Heart left ventricle (tissue), 16 donors: ENCODE results near the gene TCF4. TPM values are rescaled to one million over a fixed set of nuclear protein-coding genes. Genes with fewer than 3 reads are reported as not detected.
A peak's percentile ranks its signal among the peaks of the same experiment; 100 is the strongest.

ENCODE experiments used
- ATAC-seq, 4 donors: fragments of 200-7000 bp; cut with Tn5 transposase; one replicate each; pipeline ENCODE4 v1.9.1; 2020 to 2022; ENCODE audit warnings: moderate library complexity in 4 of 4, mild to moderate bottlenecking in 3 of 4, moderate number of reproducible peaks in 1 of 4
- DNase-seq, 5 donors: peaks; one replicate each; pipeline ENCODE4 v3.0.0-alpha.2; 2020
- H3K27ac ChIP-seq, 12 donors: fragments of 200-600 bp; sonication (generic) in 4 of 12; one replicate each; pipeline versions ENCODE4 v1.5.0 to v1.8.0; 2016 to 2022; ENCODE audit warnings: mild to moderate bottlenecking in 2 of 12
- H3K27me3 ChIP-seq, 9 donors: fragments of 200-600 bp; sonication (generic) in 2 of 9; one replicate each; pipeline versions ENCODE4 v1.5.1 to v1.8.0; 2016 to 2022; ENCODE audit warnings: mild to moderate bottlenecking in 3 of 9
- H3K36me3 ChIP-seq, 9 donors: fragments of 200-600 bp; sonication (generic) in 2 of 9; one replicate each; pipeline versions ENCODE4 v1.5.0 to v1.8.0; 2018 to 2022; ENCODE audit warnings: mild to moderate bottlenecking in 2 of 9
- H3K4me1 ChIP-seq, 12 donors: fragments of 200-600 bp; sonication (generic) in 4 of 12; one replicate each; pipeline versions ENCODE4 v1.5.0 to v1.8.0; 2016 to 2022; ENCODE audit warnings: mild to moderate bottlenecking in 3 of 12
- H3K4me3 ChIP-seq, 12 donors: fragments of 200-600 bp; sonication (generic) in 4 of 12; one replicate each; pipeline versions ENCODE4 v1.5.0 to v1.8.0; 2017 to 2022; ENCODE audit warnings: mild to moderate bottlenecking in 9 of 12, moderate library complexity in 4 of 12
- H3K9me3 ChIP-seq, 12 donors: fragments of 200-600 bp; sonication (generic) in 4 of 12; one replicate each; pipeline versions ENCODE4 v1.5.0 to v1.8.0; 2016 to 2022; ENCODE audit warnings: mild to moderate bottlenecking in 1 of 12
- POLR2A ChIP-seq, 2 donors: fragments of 450-650 bp; IDR thresholded peaks; one replicate each; pipeline ENCODE4 v1.6.1; 2017; ENCODE audit warnings: antibody characterized with exemption in 2 of 2, mild to moderate bottlenecking in 2 of 2, moderate library complexity in 2 of 2
- WGBS, 4 donors: extraction: QIAGEN DNeasy Blood & Tissue Kit in 2 of 4; methylation state at CpG; one replicate each; pipeline versions ENCODE4 v1.1.5 to v1.1.7; 2013 to 2018; 5-methylcytosine and 5-hydroxymethylcytosine counted together
- intact Hi-C, 10 donors: fragments of 100-400 bp; cut with DNase I; formaldehyde crosslinking; loops; one replicate each; pipeline versions ENCODE4 v1.11.1 to v1.14.2; 2022
- polyA plus RNA-seq, 2 donors: library from polyadenylated mRNA; stranded (reverse); fragments of 200-250 nt; gene quantifications; one replicate each; pipeline ENCODE4 v1.2.3, GENCODE V29; 2013
- total RNA-seq, 9 donors: library from RNA; depleted of rRNA in 2 of 9; stranded (reverse); fragments of >200 nt in 2 of 9; fragmentation: NEBNext Ultra II Directional in 3 of 9; extraction: Animal tissue kit (Norgen Biotek cat#: 25700) in 3 of 9; gene quantifications; one replicate each; pipeline versions ENCODE4 v1.1.0 to v1.2.4, GENCODE V29; 2016 to 2023
- TF ChIP-seq, protein P1 (sequence below), 12 donors: fragments of 200-600 bp; sonication (generic) in 4 of 12; IDR thresholded peaks; one replicate each; pipeline versions ENCODE4 v1.5.0 to v1.8.0; 2018 to 2022; ENCODE audit warnings: antibody characterized with exemption in 12 of 12, mild to moderate bottlenecking in 5 of 12
- donor health status: ischemic (EF 13 %, LVEDD 7.1; RV severe dilation, severe dysfunction).
- donor health status: healthy with polysubstance abuse.
- donor health status: DM: no; HTN: yes; CAD: no.
- donor health status: DM: no; HTN: no; CAD: no.
- donor health status: ischemic (EF 25% LVEDD 6.9; RV normal size, moderate dysfunction).
- donor health status: ischemic (EF 25% LVEDD 5.7; RV mildly dilated, moderate dysfunction).
- donor health status: healthy.
- donor health status: DM: yes; HTN: yes; CAD: no.
- donor health status: ischemic (EF 35%, LVEDD 5.7; RV mildly dilated, moderate dysfunction).
- donor health status: nonischemic (EF 11% LVEDD 7.7; RV severe dilation, severe dysfunction).
- donor health status: DM: yes; HTN: yes; CAD: no.
- donor health status: PGD.
- donor health status: ischemic (EF 29% LVEDD 5.4; RV normal size, mild dysfunction).
- donor health status: nonischemic (EF 23%, LVEDD 6.1; RV moderate dilation, normal function).

The TCF4 gene
- total and polyA plus RNA-seq, 11 donors: 12.8 to 119 (median 71.5) TPM

DNA sequence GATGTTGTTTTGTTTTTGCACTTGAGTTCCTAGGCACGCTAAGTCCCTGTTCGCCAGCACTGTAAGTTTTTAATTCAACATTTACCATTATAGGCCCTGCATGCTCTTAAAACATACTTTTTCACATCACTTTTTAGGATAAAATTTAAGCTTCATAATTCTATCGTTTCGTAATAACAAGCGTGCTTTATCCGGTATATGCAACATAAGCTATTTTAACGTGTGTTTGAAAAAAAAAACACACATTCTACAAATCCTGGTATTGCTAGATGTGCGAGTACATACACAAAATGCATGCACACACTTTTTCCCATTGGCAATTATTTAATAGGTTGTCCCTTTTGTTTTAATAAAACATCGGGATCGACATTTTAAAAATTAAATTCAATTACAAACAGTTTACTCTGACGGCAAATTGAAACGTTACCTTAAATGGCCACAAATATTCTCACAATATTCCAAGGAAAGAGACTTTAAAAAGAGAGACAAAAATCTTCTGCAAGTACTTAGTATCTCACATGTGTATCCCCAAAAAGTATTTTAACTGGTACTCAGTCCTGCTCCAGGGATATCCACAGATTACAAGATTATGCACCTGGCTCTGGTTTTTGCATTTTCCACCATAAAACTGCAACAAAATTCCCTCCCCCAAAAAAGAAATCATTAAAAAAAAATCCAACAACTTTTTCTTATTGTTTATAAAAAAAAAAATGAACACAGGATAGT is 1.0 kb upstream of the TCF4 start:
- Histone ChIP-seq H3K4me3 (peak overlapping the region; percentile 63 to 82 (median 74)), H3K27ac (peak overlapping the region; percentile 80 to 92 (median 87)), H3K4me1 (peaks cover 0 to 28% (median 10%) of the 10 kb centered on the region in 12 donors), H3K36me3 (peaks cover 0 to 3% (median 0%) of the 10 kb centered on the region in 9 donors), H3K27me3 (no peaks in the 10 kb centered on the region), H3K9me3 (no peaks in the 10 kb centered on the region)
- DNase-seq: no peak
- intact Hi-C loops: loop anchor here (1.0 to 10.0 kb wide), 28 partner anchors 64 to 988 kb away; no protein-coding TSS in a partner anchor
- 0 to 2% (median 1%) methylated on average over 12 of the region's 12 CpGs for WGBS, 4 donors
- ATAC-seq: no peak
- TF ChIP-seq POLR2A (IDR thresholded peaks at IDR 0.05): no peak

DNA sequence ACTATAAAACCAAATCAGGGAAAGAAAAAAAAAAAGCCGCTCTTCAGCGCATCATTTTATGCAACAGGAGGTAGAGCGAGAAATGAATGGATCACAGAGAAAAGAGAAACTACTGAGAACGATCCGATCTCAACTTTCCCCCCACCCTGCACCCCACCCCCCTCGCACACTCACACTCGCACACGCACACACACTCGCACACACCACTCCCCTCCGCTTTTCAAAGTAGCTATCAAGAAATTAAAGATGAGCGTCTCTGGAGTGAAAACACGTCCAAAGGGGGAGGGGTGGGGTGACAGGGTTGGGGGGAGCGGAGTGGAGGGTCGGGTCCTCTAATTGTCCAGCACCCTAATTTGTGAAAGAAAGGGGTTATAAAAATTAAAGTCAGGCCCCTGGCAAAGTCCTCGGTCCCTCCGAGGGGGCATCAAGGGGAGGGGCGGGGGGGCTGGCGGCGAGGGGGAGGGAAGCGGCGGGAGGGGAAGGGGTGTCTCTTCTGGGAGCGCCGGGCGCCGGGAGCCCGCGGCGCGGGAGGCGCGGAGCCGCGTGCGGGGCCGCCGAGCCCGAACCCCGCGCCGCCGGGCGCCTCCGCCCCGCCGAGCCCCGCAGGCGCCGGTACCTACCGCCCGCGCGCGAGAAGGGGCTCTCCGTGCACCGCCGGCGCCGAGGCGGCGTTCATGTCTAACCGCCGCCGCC is 428 bp downstream of the TCF4 start:
- WGBS, 4 donors: 0 to 1% (median 0%) methylated on average over 28 to 63 of the region's 63 CpGs
- H3K4me1 ChIP-seq: peaks cover 0 to 41% (median 19%) of the 10 kb centered on the region in 12 donors
- TF ChIP-seq, protein P1, sequence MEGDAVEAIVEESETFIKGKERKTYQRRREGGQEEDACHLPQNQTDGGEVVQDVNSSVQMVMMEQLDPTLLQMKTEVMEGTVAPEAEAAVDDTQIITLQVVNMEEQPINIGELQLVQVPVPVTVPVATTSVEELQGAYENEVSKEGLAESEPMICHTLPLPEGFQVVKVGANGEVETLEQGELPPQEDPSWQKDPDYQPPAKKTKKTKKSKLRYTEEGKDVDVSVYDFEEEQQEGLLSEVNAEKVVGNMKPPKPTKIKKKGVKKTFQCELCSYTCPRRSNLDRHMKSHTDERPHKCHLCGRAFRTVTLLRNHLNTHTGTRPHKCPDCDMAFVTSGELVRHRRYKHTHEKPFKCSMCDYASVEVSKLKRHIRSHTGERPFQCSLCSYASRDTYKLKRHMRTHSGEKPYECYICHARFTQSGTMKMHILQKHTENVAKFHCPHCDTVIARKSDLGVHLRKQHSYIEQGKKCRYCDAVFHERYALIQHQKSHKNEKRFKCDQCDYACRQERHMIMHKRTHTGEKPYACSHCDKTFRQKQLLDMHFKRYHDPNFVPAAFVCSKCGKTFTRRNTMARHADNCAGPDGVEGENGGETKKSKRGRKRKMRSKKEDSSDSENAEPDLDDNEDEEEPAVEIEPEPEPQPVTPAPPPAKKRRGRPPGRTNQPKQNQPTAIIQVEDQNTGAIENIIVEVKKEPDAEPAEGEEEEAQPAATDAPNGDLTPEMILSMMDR (IDR thresholded peaks at IDR 0.05): no peak
- TF ChIP-seq POLR2A (IDR thresholded peaks at IDR 0.05): no peak
- DNase-seq: peak in 4 of 5 donors; percentile 28 to 41 (median 35)
- intact Hi-C loops: loop anchor here (2.0 to 10.0 kb wide), 29 partner anchors 63 to 990 kb away; no protein-coding TSS in a partner anchor
- peak overlapping the region; percentile 63 to 82 (median 74) for H3K4me3 ChIP-seq
- peak overlapping the region; percentile 80 to 92 (median 87) for H3K27ac ChIP-seq
- H3K27me3 ChIP-seq: no peaks in the 10 kb centered on the region
- no peaks in the 10 kb centered on the region for H3K9me3 ChIP-seq
- H3K36me3 ChIP-seq: peaks cover 0 to 8% (median 0%) of the 10 kb centered on the region in 9 donors
- no peak for ATAC-seq

DNA sequence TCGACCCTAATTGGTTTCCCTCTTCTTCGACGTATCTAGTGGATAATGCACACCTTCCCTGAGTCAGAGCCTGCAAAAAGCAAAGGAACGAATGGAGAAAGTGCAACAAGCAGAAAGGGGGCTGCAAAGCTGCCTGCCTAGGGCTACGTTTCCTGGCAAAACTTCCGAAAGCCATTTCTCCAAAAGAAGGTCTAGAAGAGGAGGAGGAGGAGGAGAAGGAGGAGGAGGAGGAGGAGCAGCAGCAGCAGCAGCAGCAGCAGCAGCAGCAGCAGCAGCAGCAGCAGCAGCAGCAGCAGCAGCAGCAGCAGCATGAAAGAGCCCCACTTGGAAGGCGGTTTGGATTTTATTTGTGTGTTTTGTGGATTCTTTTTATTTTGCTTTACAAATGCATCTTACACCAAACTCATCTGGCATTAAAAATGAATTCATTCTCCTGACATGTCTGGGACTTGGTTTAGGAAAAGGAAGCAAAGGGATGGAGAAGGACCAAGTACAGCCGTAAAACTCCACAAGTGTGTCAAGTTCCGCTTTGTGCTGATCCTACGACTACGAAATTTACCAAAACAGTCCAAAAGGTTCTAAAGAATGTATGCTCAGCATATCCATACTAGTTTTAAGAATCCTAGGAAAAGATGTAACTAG is 2.0 kb downstream of the TCF4 start:
- peaks cover 0 to 56% (median 30%) of the 10 kb centered on the region in 12 donors for H3K4me1 ChIP-seq
- TF ChIP-seq, protein P1 (IDR thresholded peaks at IDR 0.05): no peak
- no peak for TF ChIP-seq POLR2A (IDR thresholded peaks at IDR 0.05)
- ATAC-seq (no peak), DNase-seq (peak in 3 of 5 donors; percentile 22 to 27 (median 27))
- 19 to 21% (median 20%) methylated on average over 11 of the region's 11 CpGs for WGBS, 4 donors
- H3K4me3 ChIP-seq: peak overlapping the region; percentile 15 to 82 (median 74)
- H3K36me3 ChIP-seq: peaks cover 0 to 8% (median 0%) of the 10 kb centered on the region in 9 donors
- no peaks in the 10 kb centered on the region for H3K27me3 ChIP-seq
- intact Hi-C loops: loop anchor here (2.0 to 10.0 kb wide), 23 partner anchors 61 to 991 kb away; no protein-coding TSS in a partner anchor
- H3K9me3 ChIP-seq: no peaks in the 10 kb centered on the region
- peak overlapping the region; percentile 43 to 92 (median 87) for H3K27ac ChIP-seq

DNA sequence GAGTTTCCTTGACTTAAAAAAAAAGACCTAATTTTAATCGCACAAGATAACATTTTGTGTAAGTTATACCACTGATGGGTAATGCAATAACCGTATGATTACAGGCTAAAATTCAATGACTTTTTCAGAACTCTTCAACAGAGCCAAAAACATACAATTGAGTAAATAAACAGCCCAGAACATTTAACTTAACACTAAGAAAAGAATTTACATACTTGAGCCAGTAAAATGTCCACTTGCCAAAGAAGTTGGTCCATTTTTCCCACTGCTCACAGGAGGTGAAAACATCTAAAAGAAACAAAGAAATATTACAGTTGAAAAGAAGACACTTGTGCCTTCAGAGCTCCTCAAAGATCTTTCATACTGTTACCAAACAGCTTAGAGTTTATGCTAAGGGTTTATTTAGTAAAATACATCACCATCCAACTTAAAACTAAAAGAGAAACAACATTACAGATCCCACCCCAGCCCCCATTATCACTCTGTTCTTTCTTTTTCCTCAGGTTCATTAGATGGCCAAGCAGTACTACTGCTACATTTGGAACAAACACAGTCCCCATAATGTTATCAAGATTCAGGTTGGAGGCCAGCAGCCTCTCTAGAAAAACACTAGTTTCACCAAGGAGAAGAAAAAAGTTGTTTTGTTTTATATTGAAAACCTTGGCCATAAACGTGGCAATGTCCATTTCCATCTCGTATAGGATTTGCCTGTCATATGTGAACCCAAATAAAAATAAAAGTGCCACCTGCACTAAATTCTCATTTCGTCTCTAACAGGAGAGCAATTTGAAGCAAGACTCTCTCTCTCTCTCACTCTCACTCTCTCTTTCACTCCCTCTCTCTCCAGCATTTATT is 2.7 kb downstream of the TCF4 start:
- intact Hi-C loops: loop anchor here (2.0 to 10.0 kb wide), 21 partner anchors 60 to 992 kb away; no protein-coding TSS in a partner anchor
- no peak for TF ChIP-seq POLR2A (IDR thresholded peaks at IDR 0.05)
- TF ChIP-seq, protein P1 (IDR thresholded peaks at IDR 0.05): no peak
- Histone ChIP-seq H3K4me3 (peak overlapping the region; percentile 15 to 82 (median 74)), H3K9me3 (no peaks in the 10 kb centered on the region), H3K4me1 (peaks cover 0 to 58% (median 32%) of the 10 kb centered on the region in 12 donors), H3K27me3 (no peaks in the 10 kb centered on the region), H3K36me3 (peaks cover 0 to 8% (median 0%) of the 10 kb centered on the region in 9 donors), H3K27ac (peak overlapping the region; percentile 43 to 92 (median 86))
- WGBS, 4 donors: 12 to 19% (median 18%) methylated on average over 5 of the region's 5 CpGs
- ATAC-seq (no peak), DNase-seq (no peak)
